SU-DHL-6 (cell line): ENCODE measurements around the gene ACSL3.

Experiments
- H2AFZ ChIP-seq: fragments of 200-600 bp; sonication (generic); 2 replicates; pipeline ENCODE4 v1.6.1; 2014; ENCODE audit warnings: low read depth, mild to moderate bottlenecking, moderate library complexity, mixed read lengths, antibody characterized with exemption, low read length; ENCODE audit not compliant: severe bottlenecking
- H3F3A ChIP-seq: fragments of 200-600 bp; shearing (Covaris generic); 2 replicates; pipeline ENCODE4 v1.6.0; 2016; ENCODE audit warnings: antibody characterized with exemption, mild to moderate bottlenecking; ENCODE audit not compliant: insufficient read depth
- H3K27ac ChIP-seq: fragments of 200-600 bp; sonication (generic); 2 replicates; pipeline ENCODE4 v1.5.1; 2016; ENCODE audit warnings: low read depth, mild to moderate bottlenecking, low read length, moderate library complexity, mixed read lengths
- H3K27me3 ChIP-seq: fragments of 200-600 bp; sonication (generic), shearing (Covaris generic); 2 replicates; pipeline ENCODE4 v1.6.0; 2014; ENCODE audit warnings: mild to moderate bottlenecking, low read length
- H3K36me3 ChIP-seq: fragments of 200-600 bp; sonication (generic); 2 replicates; pipeline ENCODE4 v1.6.1; 2014; ENCODE audit warnings: mild to moderate bottlenecking, low read length, mixed read lengths
- H3K4me2 ChIP-seq: fragments of 300-600, 200-600 bp; shearing (Covaris generic), sonication (generic); 2 replicates; pipeline ENCODE4 v1.6.0; 2014; ENCODE audit warnings: low read length, low read depth, mild to moderate bottlenecking; ENCODE audit not compliant: poor library complexity, severe bottlenecking
- H3K4me3 ChIP-seq: fragments of 200-600 bp; sonication (generic); 2 replicates; pipeline ENCODE4 v1.5.1; 2014; ENCODE audit warnings: antibody characterized with exemption, low read length, mild to moderate bottlenecking, mixed read lengths; ENCODE audit not compliant: insufficient read depth, poor library complexity, severe bottlenecking
- H3K79me2 ChIP-seq: fragments of 200-600 bp; sonication (generic); 2 replicates; pipeline ENCODE4 v1.6.1; 2014; ENCODE audit warnings: mild to moderate bottlenecking, low read length, moderate library complexity; ENCODE audit not compliant: insufficient read depth
- H3K9ac ChIP-seq: fragments of 200-600 bp; sonication (generic); 2 replicates; pipeline ENCODE4 v1.7.0; 2014; ENCODE audit warnings: mild to moderate bottlenecking, low read length
- H3K9me2 ChIP-seq: fragments of 200-600 bp; sonication (generic); replicated peaks from 2 replicates; pipeline ENCODE4 v1.6.1; 2014; ENCODE audit warnings: low read length; ENCODE audit not compliant: insufficient read depth
- H3K9me3 ChIP-seq: fragments of 200-600 bp; sonication (generic); 2 replicates; pipeline ENCODE4 v1.6.1; 2014; ENCODE audit warnings: low read length, mixed read lengths; ENCODE audit not compliant: insufficient read depth
- H4K20me1 ChIP-seq: fragments of 200-600 bp; sonication (generic); 2 replicates; pipeline ENCODE4 v1.6.1; 2014; ENCODE audit warnings: low read depth, mild to moderate bottlenecking, antibody characterized with exemption, low read length, moderate library complexity, mixed read lengths
- EZH2phosphoT487 ChIP-seq: fragments of 200-600 bp; sonication (generic), shearing (Covaris generic); conservative IDR thresholded peaks from 2 replicates; pipeline ENCODE4 v1.6.1; 2018; ENCODE audit warnings: mild to moderate bottlenecking, antibody characterized with exemption, low read length, moderate library complexity, mixed read lengths
- TF ChIP-seq, protein P1 (sequence below): fragments of 200-600 bp; sonication (generic); IDR thresholded peaks from one replicate; pipeline ENCODE4 v1.5.1; 2017; ENCODE audit warnings: antibody characterized with exemption, mild to moderate bottlenecking, low read length, moderate library complexity; ENCODE audit not compliant: insufficient read depth, poor library complexity, severe bottlenecking

The ACSL3 gene

DNA sequence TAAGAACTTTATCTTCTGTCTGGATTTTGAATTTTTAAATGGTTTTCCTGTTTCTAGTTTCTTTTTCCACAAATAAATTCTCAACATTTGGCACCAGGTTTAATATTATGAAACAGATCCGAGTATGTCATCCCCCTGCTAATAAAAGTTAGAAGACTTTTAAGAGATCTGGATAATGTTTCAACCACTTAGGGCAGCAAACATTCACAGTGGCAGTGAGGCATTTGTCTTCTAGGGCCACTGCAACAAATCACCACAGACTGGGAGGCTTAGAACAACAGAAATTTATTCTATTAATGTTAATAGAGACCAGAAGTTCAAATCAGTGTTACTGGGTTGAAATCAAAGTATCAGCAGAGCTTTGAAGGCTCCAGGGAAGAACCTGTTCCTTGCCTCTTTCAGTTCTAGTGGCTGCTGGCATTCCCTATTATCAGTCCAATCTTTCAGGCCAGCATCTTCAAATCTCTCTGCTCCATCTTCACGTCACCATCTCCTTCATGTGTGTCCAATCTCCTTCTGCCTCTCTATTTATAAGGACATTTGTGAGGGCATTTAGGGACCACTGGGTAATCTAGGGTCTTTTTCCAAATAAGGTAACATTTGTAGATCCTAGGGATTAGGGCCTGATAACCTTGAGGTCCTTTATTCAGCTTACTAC, 23.4 kb downstream of the ACSL3 start:
- Histone ChIP-seq H3K9ac (no peak overlapping the region), H3F3A (0 out of 2 replicates have a peak, but pooled peaks cover 6% of the 10 kb centered on the region), H4K20me1 (peaks cover 19% of the 10 kb centered on the region), H3K27ac (no peak overlapping the region), H3K9me3 (no peaks in the 10 kb centered on the region), H2AFZ (no peak overlapping the region), H3K27me3 (no peaks in the 10 kb centered on the region), H3K9me2 (no peaks in the 10 kb centered on the region), H3K36me3 (no peaks in the 10 kb centered on the region), H3K79me2 (peaks cover 80% of the 10 kb centered on the region), H3K4me2 (no peak overlapping the region), H3K4me3 (no peak overlapping the region)
- TF ChIP-seq, protein P1, sequence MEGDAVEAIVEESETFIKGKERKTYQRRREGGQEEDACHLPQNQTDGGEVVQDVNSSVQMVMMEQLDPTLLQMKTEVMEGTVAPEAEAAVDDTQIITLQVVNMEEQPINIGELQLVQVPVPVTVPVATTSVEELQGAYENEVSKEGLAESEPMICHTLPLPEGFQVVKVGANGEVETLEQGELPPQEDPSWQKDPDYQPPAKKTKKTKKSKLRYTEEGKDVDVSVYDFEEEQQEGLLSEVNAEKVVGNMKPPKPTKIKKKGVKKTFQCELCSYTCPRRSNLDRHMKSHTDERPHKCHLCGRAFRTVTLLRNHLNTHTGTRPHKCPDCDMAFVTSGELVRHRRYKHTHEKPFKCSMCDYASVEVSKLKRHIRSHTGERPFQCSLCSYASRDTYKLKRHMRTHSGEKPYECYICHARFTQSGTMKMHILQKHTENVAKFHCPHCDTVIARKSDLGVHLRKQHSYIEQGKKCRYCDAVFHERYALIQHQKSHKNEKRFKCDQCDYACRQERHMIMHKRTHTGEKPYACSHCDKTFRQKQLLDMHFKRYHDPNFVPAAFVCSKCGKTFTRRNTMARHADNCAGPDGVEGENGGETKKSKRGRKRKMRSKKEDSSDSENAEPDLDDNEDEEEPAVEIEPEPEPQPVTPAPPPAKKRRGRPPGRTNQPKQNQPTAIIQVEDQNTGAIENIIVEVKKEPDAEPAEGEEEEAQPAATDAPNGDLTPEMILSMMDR, result no peak
- no peak for TF ChIP-seq EZH2phosphoT487

DNA sequence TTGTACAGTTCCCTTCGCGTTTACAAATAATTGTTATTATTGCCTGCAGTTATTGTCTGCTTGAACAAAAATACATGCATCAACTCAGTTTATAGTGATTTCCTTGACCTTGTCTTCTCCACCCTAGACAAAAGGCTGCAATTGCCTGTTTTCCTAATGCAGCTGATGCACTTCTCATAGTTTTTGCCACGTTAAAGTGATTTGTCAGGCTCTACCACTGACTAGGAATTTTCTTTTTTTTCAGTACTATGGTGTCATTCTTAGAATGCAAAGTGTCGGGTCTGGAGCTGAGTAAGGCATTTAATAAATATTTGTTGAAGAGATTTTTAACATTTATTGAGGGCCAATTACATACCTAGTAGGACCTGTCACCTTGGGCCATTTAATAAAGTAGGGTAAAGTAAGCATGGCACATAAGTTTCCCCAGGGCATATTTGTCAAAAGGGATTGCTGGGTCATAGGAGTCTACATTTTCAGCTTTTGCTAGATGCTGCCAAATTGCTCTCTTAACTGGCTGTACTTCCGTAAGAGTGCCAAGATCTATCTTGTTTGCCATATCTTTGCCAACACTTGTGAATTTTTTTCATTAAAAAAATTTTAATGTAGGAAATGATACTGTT, 24.1 kb downstream of the ACSL3 start:
- H3K9me3 ChIP-seq, result no peaks in the 10 kb centered on the region
- 0 out of 2 replicates have a peak, but pooled peaks cover 6% of the 10 kb centered on the region for H3F3A ChIP-seq
- peaks cover 12% of the 10 kb centered on the region for H4K20me1 ChIP-seq
- no peak overlapping the region for H3K4me3 ChIP-seq
- H2AFZ ChIP-seq, result no peak overlapping the region
- no peak overlapping the region for H3K4me2 ChIP-seq
- H3K36me3 ChIP-seq, result peaks cover 2% of the 10 kb centered on the region; the same call in 1 of the 2 replicates
- TF ChIP-seq EZH2phosphoT487, result no peak
- TF ChIP-seq, protein P1, result no peak
- H3K27me3 ChIP-seq, result no peaks in the 10 kb centered on the region
- H3K9ac ChIP-seq, result no peak overlapping the region
- H3K27ac ChIP-seq, result no peak overlapping the region
- H3K9me2 ChIP-seq, result no peaks in the 10 kb centered on the region
- H3K79me2 ChIP-seq, result peaks cover 80% of the 10 kb centered on the region

DNA sequence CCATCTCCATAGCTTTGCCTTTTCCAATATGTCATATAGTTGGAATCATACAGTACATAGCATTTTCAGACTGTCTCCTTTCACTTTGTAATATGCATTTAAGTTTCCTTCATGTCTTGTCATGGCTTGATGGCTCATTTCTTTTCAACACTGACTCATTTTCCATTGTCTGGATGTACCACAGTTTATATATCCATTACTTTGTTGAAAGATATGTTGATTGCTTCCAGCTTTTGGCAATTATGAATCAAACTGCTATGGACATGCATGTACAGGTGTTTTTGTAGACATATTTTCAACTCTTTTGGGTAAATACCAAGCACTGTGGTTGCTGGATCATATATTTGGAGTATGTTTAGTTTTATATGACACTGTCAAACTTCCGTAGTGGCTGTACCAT, 26.3 kb downstream of the ACSL3 start:
- Histone ChIP-seq H3K27me3 (no peaks in the 10 kb centered on the region), H3K79me2 (peaks cover 80% of the 10 kb centered on the region), H4K20me1 (peaks cover 9% of the 10 kb centered on the region; the same call in 1 of the 2 replicates), H3F3A (0 out of 2 replicates have a peak, but pooled peaks cover 6% of the 10 kb centered on the region), H3K9me3 (no peaks in the 10 kb centered on the region), H2AFZ (no peak overlapping the region), H3K27ac (no peak overlapping the region), H3K4me3 (no peak overlapping the region), H3K9me2 (no peaks in the 10 kb centered on the region), H3K4me2 (no peak overlapping the region), H3K36me3 (peaks cover 4% of the 10 kb centered on the region; the same call in 1 of the 2 replicates), H3K9ac (no peak overlapping the region)
- no peak for TF ChIP-seq EZH2phosphoT487
- TF ChIP-seq, protein P1, result no peak
